Endothelial cell of umbilical vein (primary cell): ENCODE measurements around the gene AGAP5. TPM values are rescaled to one million over a fixed set of nuclear protein-coding genes. Genes with fewer than 3 reads are reported as not detected.

ENCODE experiments used
- BruUV-seq: library from RNA; stranded (reverse); fragments of 400-500 nt; replicated peaks from 2 replicates; lab custom pipeline; 2021; lab: Mats Ljungman, UMichigan
- CTCF ChIA-PET: fragments of 300-600, 350-600 bp; sonication (Branson Sonifier 250); formaldehyde crosslinking; loops from one replicate; lab custom pipeline; 2021; ENCODE audit warnings: antibody characterized with exemption, inconsistent platforms; lab: Charles Lee
- POLR2A ChIA-PET: fragments of 300-600, 350-600 bp; sonication (Branson Sonifier 250); formaldehyde crosslinking; loops from one replicate; lab custom pipeline; 2021; ENCODE audit warnings: antibody characterized with exemption, inconsistent platforms; lab: Charles Lee
- DNase-seq: peaks from one replicate; pipeline ENCODE4 v3.0.0-alpha.2; 2011; ENCODE audit warnings: low read depth, low spot score
- FAIRE-seq: peaks from 2 replicates; lab custom pipeline; 2011; peaks lifted over from hg19 to GRCh38; lab: Jason Lieb, UNC
- H2AFZ ChIP-seq: 2 replicates; pipeline ENCODE4 v1.6.0; 2012; ENCODE audit warnings: low read depth, low read length, control low read depth, inconsistent platforms
- H3K27ac ChIP-seq: 2 replicates; pipeline ENCODE4 v1.5.1; 2011; ENCODE audit warnings: low read depth, mild to moderate bottlenecking, control low read depth, low read length, moderate library complexity; ENCODE audit not compliant: insufficient read depth
- H3K27me3 ChIP-seq, 2 experiments: 2 replicates each; pipeline versions ENCODE4 v1.6.0 to v1.6.1; 2011; ENCODE audit warnings: low read length in 2 of 2, mixed read lengths in 1 of 2; ENCODE audit not compliant: control insufficient read depth in 2 of 2, insufficient read depth in 2 of 2
- H3K36me3 ChIP-seq, 2 experiments: 2 replicates in 1 of 2; 3 replicates in 1 of 2; pipeline ENCODE4 v1.5.1; 2011; ENCODE audit warnings: low read length in 2 of 2, mild to moderate bottlenecking in 1 of 2, moderate library complexity in 1 of 2; ENCODE audit not compliant: control insufficient read depth in 2 of 2, insufficient read depth in 2 of 2; ENCODE audit errors: extremely low read depth in 1 of 2
- H3K4me1 ChIP-seq: 3 replicates; pipeline ENCODE4 v1.5.1; 2011; ENCODE audit warnings: mild to moderate bottlenecking, low read length; ENCODE audit not compliant: control insufficient read depth, insufficient read depth; ENCODE audit errors: extremely low read depth
- H3K4me2 ChIP-seq: 2 replicates; pipeline ENCODE4 v1.6.1; 2011; ENCODE audit warnings: low read length, control low read depth, mixed read lengths; ENCODE audit not compliant: insufficient read depth
- H3K4me3 ChIP-seq, 3 experiments: fragments of 200-600 bp in 1 of 3; sonication (generic), shearing (Covaris generic) in 1 of 3; replicated peaks in 1 of 3; 2 replicates each; pipeline ENCODE4 v1.5.1; 2011 to 2016; ENCODE audit warnings: control low read depth in 3 of 3, low read length in 3 of 3, mild to moderate bottlenecking in 2 of 3, inconsistent platforms in 1 of 3, low read depth in 1 of 3, moderate library complexity in 1 of 3; ENCODE audit not compliant: insufficient read depth in 1 of 3
- H3K79me2 ChIP-seq: 2 replicates; pipeline ENCODE4 v1.6.0; 2012; ENCODE audit warnings: low read length, inconsistent platforms; ENCODE audit not compliant: control insufficient read depth, insufficient read depth
- H3K9ac ChIP-seq: replicated peaks from 2 replicates; pipeline ENCODE3; 2011; ENCODE audit warnings: low read length, control low read depth; ENCODE audit not compliant: insufficient read depth; ENCODE audit errors: extremely low read depth
- H3K9me1 ChIP-seq: replicated peaks from 3 replicates; pipeline ENCODE4 v1.6.0; 2011; ENCODE audit warnings: mild to moderate bottlenecking, low read length; ENCODE audit not compliant: control insufficient read depth, insufficient read depth; ENCODE audit errors: extremely low read depth
- H3K9me3 ChIP-seq: replicated peaks from 2 replicates; pipeline ENCODE4 v1.5.1; 2012; ENCODE audit warnings: low read length, inconsistent platforms; ENCODE audit not compliant: control insufficient read depth, insufficient read depth
- H4K20me1 ChIP-seq: replicated peaks from 2 replicates; pipeline ENCODE3; 2011; ENCODE audit warnings: mild to moderate bottlenecking, low read length; ENCODE audit not compliant: control insufficient read depth, insufficient read depth; ENCODE audit errors: extremely low read depth
- CTCF ChIP-seq, 2 donors: IDR thresholded peaks; 1 replicate in 1 of 2; 2 replicates in 1 of 2; pipeline ENCODE4 v1.5.1; 2011; ENCODE audit warnings: low read length in 2 of 2, mild to moderate bottlenecking in 2 of 2, moderate library complexity in 2 of 2, control low read depth in 1 of 2, inconsistent platforms in 1 of 2, low read depth in 1 of 2; ENCODE audit not compliant: insufficient read depth in 1 of 2; ENCODE audit errors: extremely low read depth in 1 of 2
- EZH2 ChIP-seq: IDR thresholded peaks from 2 replicates; pipeline ENCODE4 v1.6.1; 2012; ENCODE audit warnings: borderline replicate concordance, low read depth, mild to moderate bottlenecking, moderate library complexity, low read length, inconsistent platforms; ENCODE audit not compliant: severe bottlenecking
- FOS ChIP-seq: IDR thresholded peaks from 2 replicates; pipeline ENCODE4 v1.6.1; 2011; ENCODE audit warnings: mild to moderate bottlenecking, low read length, moderate library complexity, borderline replicate concordance; ENCODE audit not compliant: insufficient read depth
- GATA2 ChIP-seq: IDR thresholded peaks from 2 replicates; pipeline ENCODE4 v1.7.0; 2011; ENCODE audit warnings: low read depth, mild to moderate bottlenecking, moderate library complexity, mixed read lengths, low read length; ENCODE audit not compliant: insufficient read length, insufficient read depth
- JUN ChIP-seq: IDR thresholded peaks from 2 replicates; pipeline ENCODE4 v1.6.1; 2011; ENCODE audit warnings: borderline replicate concordance, low read depth; ENCODE audit not compliant: insufficient read length, insufficient read depth
- MAX ChIP-seq: IDR thresholded peaks from 2 replicates; pipeline ENCODE4 v1.6.1; 2011; ENCODE audit not compliant: insufficient read depth, insufficient read length
- MYC ChIP-seq: IDR thresholded peaks from one replicate; pipeline ENCODE4 v1.6.1; 2011; ENCODE audit warnings: mild to moderate bottlenecking, low read depth, low read length
- POLR2A ChIP-seq: IDR thresholded peaks from 2 replicates; pipeline ENCODE4 v1.6.1; 2012; ENCODE audit warnings: low read depth, mild to moderate bottlenecking, control low read depth, low read length
- POLR2AphosphoS5 ChIP-seq: IDR thresholded peaks from 2 replicates; pipeline ENCODE4 v1.6.1; 2012; ENCODE audit warnings: low read depth, mild to moderate bottlenecking, control low read depth, low read length, moderate library complexity; ENCODE audit not compliant: insufficient read depth
- dilution Hi-C: fragments of 300-500 bp; cut with MboI; formaldehyde crosslinking; loops from one replicate; pipeline ENCODE4 v1.15.0; 2019; ENCODE audit warnings: low sequenced_read_pairs; ENCODE audit not compliant: extremely low pct_ligation_motif_present
- intact Hi-C: fragments of 100-400 bp; cut with micrococcal nuclease; formaldehyde crosslinking; loops from one replicate; pipeline ENCODE4 v1.10.0; 2022
- polyA plus RNA-seq, 4 experiments: library from polyadenylated mRNA; depleted of rRNA in 3 of 4; stranded (reverse) in 3 of 4; unstranded in 1 of 4; fragments of >200 nt; gene quantifications; 2 replicates each; pipeline versions ENCODE4 v1.2.1 to v1.2.3, GENCODE V29; 2011 to 2012; ENCODE audit warnings: missing spikeins in 1 of 4
- total RNA-seq: library from RNA; stranded (reverse); gene quantifications from 2 replicates; pipeline ENCODE4 v1.2.3, GENCODE V29; 2021

Gene AGAP5
- total and polyA plus RNA-seq, 2 donors (not counting 3 experiments of a cell fraction or from before 2014, with no cell fraction given), result 4.4 to 7.7 TPM

- H3K4me1 ChIP-seq, result peaks cover 9% of the 10 kb centered on the region
- no peaks in the 10 kb centered on the region for H3K9me3 ChIP-seq
- no peak overlapping the region for H3K4me2 ChIP-seq
- intact Hi-C loops, result loop anchor here (5.0 kb wide), 1 partner anchor 40 kb away; no protein-coding TSS in a partner anchor
- no peak for TF ChIP-seq EZH2
- TF ChIP-seq JUN, result no peak
- no peak for TF ChIP-seq CTCF (IDR thresholded peaks at IDR 0.05; ENCODE audit: extremely low read depth in 1 of 2, insufficient read depth in 1 of 2, low read depth in 1 of 2, low read length in 2 of 2)
- TF ChIP-seq MYC, result no peak
- TF ChIP-seq MAX, result no peak
- TF ChIP-seq FOS, result no peak
- TF ChIP-seq POLR2AphosphoS5, result no peak
- no peak for TF ChIP-seq GATA2
- TF ChIP-seq POLR2A, result no peak
- DNase-seq, result no peak
- H3K9me1 ChIP-seq, result no peaks in the 10 kb centered on the region
- no TSS peak for BruUV-seq
- H3K27me3 ChIP-seq, result no peaks in the 10 kb centered on the region
- ChIA-PET CTCF (interaction anchor here (0.5 to 0.6 kb wide), 2 partner anchors 14 to 119 kb away, joined by 3 to 4 read pairs; no protein-coding TSS in a partner anchor), POLR2A (no interaction called here)
- H3K79me2 ChIP-seq, result no peaks in the 10 kb centered on the region
- dilution Hi-C loops, result loop anchor here (10.0 kb wide), 1 partner anchor 92 kb away; no protein-coding TSS in a partner anchor
- no peak for FAIRE-seq
- H3K9ac ChIP-seq, result no peak overlapping the region
- H3K27ac ChIP-seq, result no peak overlapping the region
- H2AFZ ChIP-seq, result no peak overlapping the region
- H3K4me3 ChIP-seq, result no peak overlapping the region
- H3K36me3 ChIP-seq, result no peaks in the 10 kb centered on the region
- no peaks in the 10 kb centered on the region for H4K20me1 ChIP-seq
These were observed 70.6 kb downstream of the AGAP5 start for GRCh38 chr10:73627300-73627699.
